H1 (cell line): ENCODE data around the gene RNF152. TPM values are rescaled to one million over a fixed set of nuclear protein-coding genes. Genes with fewer than 3 reads are reported as not detected.

Experiments
- ATF2 ChIP-seq: IDR thresholded peaks from 2 replicates; pipeline ENCODE4 v1.6.1; 2012; ENCODE audit warnings: low read length, inconsistent platforms
- CBX5 ChIP-seq: fragments of 300-800, 300-1000 bp; sonication (generic); IDR thresholded peaks from 2 replicates; pipeline ENCODE4 v1.7.1; 2016; ENCODE audit warnings: antibody characterized with exemption, low read length, low read depth
- KDM5A ChIP-seq: fragments of 200-600 bp; IDR thresholded peaks from 2 replicates; pipeline ENCODE4 v1.7.1; 2012; ENCODE audit warnings: mild to moderate bottlenecking, low read length, inconsistent platforms, mixed read lengths
- polyA plus RNA-seq, 7 experiments: library from polyadenylated mRNA; depleted of rRNA in 3 of 7; stranded (reverse) in 5 of 7; unstranded in 2 of 7; fragments of >200 nt in 5 of 7; fragments of 200-250 nt in 2 of 7; gene quantifications; 1 replicate in 5 of 7; 2 replicates in 1 of 7; 4 replicates in 1 of 7; pipeline versions ENCODE4 v1.2.1 to v1.2.3, GENCODE V29; 2011 to 2013; ENCODE audit warnings: missing spikeins in 2 of 7, mixed read lengths in 2 of 7
- total RNA-seq: library from RNA; stranded (reverse); fragmentation: NEBNext Ultra II Directional; extraction: Animal tissue kit (Norgen Biotek cat#: 25700); gene quantifications from 2 replicates; pipeline ENCODE4 v1.2.1, GENCODE V29; 2021

Gene RNF152
- total and polyA plus RNA-seq, 2 of the 8 experiments (the other 6 are each of a cell fraction or from before 2014, with no cell fraction given) = 1.1 to 2.7 TPM

GRCh38 chr18:61829108-61829507 is 63.7 kb downstream of the RNF152 start (continued):
- TF ChIP-seq ATF2 (no peak), KDM5A (no peak), CBX5 (no peak)
